RWPE1 (cell line): Measurements from ENCODE around the gene SUPT7L.

Experiments
- CTCF ChIA-PET: fragments of 350-600 bp; sonication (Branson Sonifier 250); formaldehyde crosslinking; extraction: SDS; loops from one replicate; lab custom pipeline; 2021; lab: Yijun Ruan, JAX
- POLR2A ChIA-PET: fragments of 400-600 bp; formaldehyde crosslinking; extraction: SDS; loops from one replicate; lab custom pipeline; 2020; ENCODE audit warnings: antibody characterized with exemption; ENCODE audit not compliant: low non-redundant PET; lab: Yijun Ruan, JAX
- DNase-seq: peaks from one replicate; pipeline ENCODE4 v3.0.0; 2012; ENCODE audit warnings: low spot score
- H3K27ac ChIP-seq: fragments of 450-650 bp; 2 replicates; pipeline ENCODE4 v1.5.1; 2017
- CTCF ChIP-seq: fragments of 450-650 bp; conservative IDR thresholded peaks from 2 replicates; pipeline ENCODE4 v1.5.1; 2017; ENCODE audit warnings: low read depth, mild to moderate bottlenecking

SUPT7L gene

GRCh38 chr2:27709960-27710575, 46.7 kb upstream of the SUPT7L start:
- no peak for TF ChIP-seq CTCF
- ChIA-PET CTCF (no interaction called here), POLR2A (no interaction called here)
- no peak overlapping the region for H3K27ac ChIP-seq
- DNase-seq = no peak

GRCh38 chr2:27709326-27709725, 45.9 kb upstream of the SUPT7L start:
- no peak overlapping the region for H3K27ac ChIP-seq
- no peak for DNase-seq
- CTCF ChIA-PET = no interaction called here
- POLR2A ChIA-PET = no interaction called here
- TF ChIP-seq CTCF = no peak

- no peak for DNase-seq
- TF ChIP-seq CTCF = no peak
- POLR2A ChIA-PET = no interaction called here
- CTCF ChIA-PET = no interaction called here
- peak overlapping the region; percentile 31; the same call in 1 of the 2 replicates for H3K27ac ChIP-seq
Measured at GRCh38 chr2:27708666-27709065, 45.3 kb upstream of the SUPT7L start.

GRCh38 chr2:27708257-27708654, 44.8 kb upstream of the SUPT7L start:
- peak overlapping the region; percentile 31 for H3K27ac ChIP-seq
- POLR2A ChIA-PET = no interaction called here
- no peak for DNase-seq
- CTCF ChIA-PET = no interaction called here
- no peak for TF ChIP-seq CTCF

- no peak for TF ChIP-seq CTCF
- ChIA-PET CTCF (no interaction called here), POLR2A (no interaction called here)
- DNase-seq = no peak
- H3K27ac ChIP-seq = peak overlapping the region; percentile 31
Measured at GRCh38 chr2:27707462-27708256, 44.2 kb upstream of the SUPT7L start.

GRCh38 chr2:27705851-27706622, 42.6 kb upstream of the SUPT7L start:
- CTCF ChIA-PET = interaction anchor here (0.5 to 1.6 kb wide), 5 partner anchors 11 to 29 kb away, joined by 4 to 5 read pairs (median 4); no protein-coding TSS in a partner anchor
- POLR2A ChIA-PET = no interaction called here
- peak; percentile 90 for DNase-seq
- peak overlapping the region; percentile 96 for H3K27ac ChIP-seq
- peak; percentile 20 for TF ChIP-seq CTCF
